Measurements from ENCODE around the gene SLC25A30.

GRCh38 chr13:45464687-45465453 lies 46.7 kb upstream of the SLC25A30 start, which contains the start of gene COG3:
- TF ChIP-seq POLR2A (IDR thresholded peaks at IDR 0.05), result peak in 1 of 4 donors; percentile 69
- peak in 3 of 7 experiments; percentile 26 to 77 (median 68) for TF ChIP-seq CTCF (IDR thresholded peaks at IDR 0.05)

Measured in stomach (tissue), 4 donors.